Natural killer cell (primary cell): ENCODE results near the gene PRXL2A. TPM values are rescaled to one million over a fixed set of nuclear protein-coding genes. Genes with fewer than 3 reads are reported as not detected.

Experiments
- ATAC-seq, 3 donors: fragments of 150-1000 bp in 2 of 3; fragments of 200-7000 bp in 1 of 3; cut with Tn5 transposase; 1 replicate in 1 of 3; 2 replicates in 2 of 3; pipeline ENCODE4 v1.10.0; 2021; ENCODE audit warnings: mild to moderate bottlenecking in 2 of 3, moderate library complexity in 2 of 3
- DNase-seq, 2 donors: peaks; one replicate each; pipeline versions ENCODE4 v3.0.0 to v3.0.0-alpha.2; 2013 to 2021; ENCODE audit warnings: mixed read lengths in 1 of 2
- H3K27ac ChIP-seq: one replicate; pipeline ENCODE4 v1.5.1; 2013; ENCODE audit warnings: mild to moderate bottlenecking, low read length
- H3K27me3 ChIP-seq: one replicate; pipeline ENCODE4 v1.6.1; 2013; ENCODE audit warnings: low read length; ENCODE audit not compliant: control insufficient read depth, insufficient read depth
- H3K36me3 ChIP-seq: one replicate; pipeline ENCODE4 v1.6.1; 2013; ENCODE audit warnings: low read length; ENCODE audit not compliant: control insufficient read depth, insufficient read depth
- H3K4me1 ChIP-seq: one replicate; pipeline ENCODE4 v1.6.1; 2013; ENCODE audit warnings: low read length; ENCODE audit not compliant: control insufficient read depth, insufficient read depth
- H3K4me3 ChIP-seq: one replicate; pipeline ENCODE4 v1.5.1; 2013; ENCODE audit warnings: low read length
- H3K9me3 ChIP-seq: one replicate; pipeline ENCODE4 v1.6.1; 2013; ENCODE audit warnings: low read length; ENCODE audit not compliant: control insufficient read depth, insufficient read depth
- H3K27ac Mint-ChIP-seq, 2 donors: one replicate each; pipeline ENCODE4 v1.8.0; 2022; ENCODE audit warnings: mild to moderate bottlenecking in 2 of 2, mixed read lengths in 2 of 2, moderate library complexity in 1 of 2
- H3K27me3 Mint-ChIP-seq, 2 donors: one replicate each; pipeline ENCODE4 v1.8.0; 2022; ENCODE audit warnings: low read depth in 2 of 2, mixed read lengths in 2 of 2
- H3K36me3 Mint-ChIP-seq: one replicate; pipeline ENCODE4 v1.8.0; 2022; ENCODE audit warnings: mixed read lengths
- H3K4me1 Mint-ChIP-seq, 2 donors: one replicate each; pipeline ENCODE4 v1.8.0; 2022; ENCODE audit warnings: mixed read lengths in 2 of 2
- H3K4me3 Mint-ChIP-seq: one replicate; pipeline ENCODE4 v1.8.0; 2022; ENCODE audit warnings: mild to moderate bottlenecking, moderate library complexity, mixed read lengths
- H3K9me3 Mint-ChIP-seq, 2 donors: one replicate each; pipeline ENCODE4 v1.8.0; 2022; ENCODE audit warnings: mixed read lengths in 2 of 2
- CTCF ChIP-seq: fragments of 200-600 bp; IDR thresholded peaks from one replicate; pipeline ENCODE4 v1.8.0; 2022; ENCODE audit warnings: antibody characterized with exemption
- WGBS: methylation state at CpG from one replicate; pipeline ENCODE4 v1.1.7; 2013; ENCODE audit warnings: missing lambda C conversion rate; ENCODE audit not compliant: insufficient coverage; 5-methylcytosine and 5-hydroxymethylcytosine counted together
- intact Hi-C: fragments of 100-400 bp; cut with micrococcal nuclease; formaldehyde crosslinking; loops from one replicate; pipeline ENCODE4 v1.14.2; 2022
- total RNA-seq, 4 donors: library from RNA; stranded (reverse); fragments of 120-200 nt in 1 of 4; gene quantifications; one replicate each; pipeline versions ENCODE4 v1.2.3 to v1.2.4, GENCODE V29; 2013 to 2022

PRXL2A gene
- total RNA-seq, 3 donors from 2014 or later (not counting 1 experiment from before 2014, with no cell fraction given), result 1.3 to 1.8 (median 1.4) TPM

- H3K27me3 ChIP-seq, result no peaks in the 10 kb centered on the region
- DNase-seq (no peak), ATAC-seq (no peak)
- intact Hi-C loops, result no loop called here
- Mint-ChIP-seq H3K9me3 (no peaks in the 10 kb centered on the region), H3K4me1 (peaks cover 98 to 99% of the 10 kb centered on the region in 2 donors), H3K27me3 (no peaks in the 10 kb centered on the region), H3K4me3 (peak overlapping the region; percentile 89), H3K36me3 (no peaks in the 10 kb centered on the region), H3K27ac (peak overlapping the region; percentile 91 to 92)
- peaks cover 16% of the 10 kb centered on the region for H3K36me3 ChIP-seq
- no peak overlapping the region for H3K4me3 ChIP-seq
- WGBS, result 69% methylated on average over 10 of the region's 10 CpGs
- peak overlapping the region; percentile 53 for H3K27ac ChIP-seq
- no peaks in the 10 kb centered on the region for H3K9me3 ChIP-seq
- peaks cover 99% of the 10 kb centered on the region for H3K4me1 ChIP-seq
- no peak for TF ChIP-seq CTCF
These were observed 58.5 kb downstream of the PRXL2A start for GRCh38 chr10:80466724-80467326.

GRCh38 chr10:80468002-80468401, 59.7 kb downstream of the PRXL2A start:
- Histone ChIP-seq H3K9me3 (no peaks in the 10 kb centered on the region), H3K4me1 (peaks cover 97% of the 10 kb centered on the region), H3K36me3 (peaks cover 17% of the 10 kb centered on the region), H3K27ac (peak overlapping the region; percentile 53), H3K4me3 (no peak overlapping the region), H3K27me3 (no peaks in the 10 kb centered on the region)
- peak overlapping the region; percentile 89 for H3K4me3 Mint-ChIP-seq
- peak; percentile 63 to 67 (median 67) for ATAC-seq
- no peak for TF ChIP-seq CTCF
- no peaks in the 10 kb centered on the region for H3K36me3 Mint-ChIP-seq
- intact Hi-C loops, result no loop called here
- DNase-seq, result peak; percentile 45 to 78
- peaks cover 97 to 99% of the 10 kb centered on the region in 2 donors for H3K4me1 Mint-ChIP-seq
- H3K27me3 Mint-ChIP-seq, result no peaks in the 10 kb centered on the region
- H3K9me3 Mint-ChIP-seq, result no peaks in the 10 kb centered on the region
- 7% methylated on average over 6 of the region's 6 CpGs for WGBS
- peak overlapping the region; percentile 91 to 92 for H3K27ac Mint-ChIP-seq

GRCh38 chr10:80468806-80469421, 60.6 kb downstream of the PRXL2A start:
- peak overlapping the region; percentile 91 to 92 for H3K27ac Mint-ChIP-seq
- intact Hi-C loops, result no loop called here
- H3K4me3 ChIP-seq, result no peak overlapping the region

More at GRCh38 chr10:80468806-80469421, 60.6 kb downstream of the PRXL2A start:
- Histone ChIP-seq H3K9me3 (no peaks in the 10 kb centered on the region), H3K36me3 (peaks cover 25% of the 10 kb centered on the region), H3K27ac (peak overlapping the region; percentile 53), H3K27me3 (no peaks in the 10 kb centered on the region), H3K4me1 (peaks cover 98% of the 10 kb centered on the region)
- no peaks in the 10 kb centered on the region for H3K36me3 Mint-ChIP-seq
- TF ChIP-seq CTCF, result no peak
- no peaks in the 10 kb centered on the region for H3K9me3 Mint-ChIP-seq
- ATAC-seq (peak; percentile 32 to 66 (median 52)), DNase-seq (peak in 1 of 2 donors; percentile 61)
- H3K4me3 Mint-ChIP-seq, result peak overlapping the region; percentile 89
- peaks cover 97 to 99% of the 10 kb centered on the region in 2 donors for H3K4me1 Mint-ChIP-seq
- H3K27me3 Mint-ChIP-seq, result no peaks in the 10 kb centered on the region
- 38% methylated on average over 7 of the region's 7 CpGs for WGBS
